ENCODE results near the gene RAF1. TPM values are rescaled to one million over a fixed set of nuclear protein-coding genes. Genes with fewer than 3 reads are reported as not detected.

RAF1 gene
- total and polyA plus RNA-seq, 2 of the 13 experiments (the other 11 are each of a cell fraction or from before 2014, with no cell fraction given): 72.2 to 91.4 TPM

GRCh38 chr3:12593473-12593872, 70.4 kb downstream of the RAF1 start:
- FAIRE-seq (no peak), ATAC-seq (no peak)

GRCh38 chr3:12591997-12592715, 71.8 kb downstream of the RAF1 start:
- BruUV-seq (replicated peaks): no TSS peak
- in situ Hi-C loops (cut with HindIII; ENCODE audit: extremely low pct_ligation_motif_present, low pct_unique_long_range_greater_than_20kb) (no loop called here), intact Hi-C loops (cut with micrococcal nuclease; ENCODE audit: unreplicated experiment) (no loop called here)
- 100% methylated on average over 4 of the region's 4 CpGs for WGBS (ENCODE audit: low lambda C conversion rate)
- no peaks in the 10 kb centered on the region for H3K4me1 ChIP-seq (ENCODE audit: insufficient read depth, low read length)
- H3K9me3 ChIP-seq (ENCODE audit: low read length): no peaks in the 10 kb centered on the region
- DNase-seq (ENCODE audit: low spot score) (no peak), ATAC-seq (no peak), FAIRE-seq (no peak)
- TF ChIP-seq ZNF770 (CRISPR knock-in tag; IDR thresholded peaks at IDR 0.05) (peak; percentile 44; the same call in 1 of the 2 replicates), MIXL1 (CRISPR knock-in tag; IDR thresholded peaks at IDR 0.05) (no peak)
- H3K79me2 ChIP-seq (ENCODE audit: insufficient read depth, low read length): no peaks in the 10 kb centered on the region
- no peaks in the 10 kb centered on the region for H4K20me1 ChIP-seq (ENCODE audit: insufficient read depth, low read length)
- ChIA-PET CTCF (ENCODE audit: low intra/inter-chr PET ratio, low total read pairs) (no interaction called here), POLR2A (no interaction called here)
- H3K9ac ChIP-seq (ENCODE audit: insufficient read depth, low read depth, low read length): no peak overlapping the region
- peaks cover 30 to 76% of the 10 kb centered on the region in 2 experiments for H3K36me3 ChIP-seq (replicated peaks in 1 of 2; ENCODE audit: control insufficient read depth in 1 of 2, insufficient read depth in 2 of 2, low read length in 2 of 2)
- no peak overlapping the region for H3K27ac ChIP-seq (ENCODE audit: extremely low read length, insufficient read depth, low read length)
- no peak overlapping the region for H3K4me2 ChIP-seq (ENCODE audit: low read depth, low read length)
- no peak overlapping the region for H3K4me3 ChIP-seq (replicated peaks in 1 of 3; ENCODE audit: insufficient read depth in 1 of 3, low read depth in 2 of 3, low read length in 3 of 3)
- no peak overlapping the region for H2AFZ ChIP-seq (ENCODE audit: low read length)
- H3K27me3 ChIP-seq (ENCODE audit: control insufficient read depth in 1 of 2, insufficient read depth in 2 of 2, low read length in 2 of 2): no peaks in the 10 kb centered on the region

More at GRCh38 chr3:12593473-12593872, 70.4 kb downstream of the RAF1 start:
- Histone ChIP-seq H3K4me2 (ENCODE audit: low read depth, low read length) (no peak overlapping the region), H3K9me3 (ENCODE audit: low read length) (no peaks in the 10 kb centered on the region), H3K36me3 (replicated peaks in 1 of 2; ENCODE audit: control insufficient read depth in 1 of 2, insufficient read depth in 2 of 2, low read length in 2 of 2) (peaks cover 30 to 76% of the 10 kb centered on the region in 2 experiments), H3K9ac (ENCODE audit: insufficient read depth, low read depth, low read length) (no peak overlapping the region), H3K27me3 (ENCODE audit: control insufficient read depth in 1 of 2, insufficient read depth in 2 of 2, low read length in 2 of 2) (no peaks in the 10 kb centered on the region), H3K4me1 (ENCODE audit: insufficient read depth, low read length) (no peaks in the 10 kb centered on the region), H3K79me2 (ENCODE audit: insufficient read depth, low read length) (no peaks in the 10 kb centered on the region), H2AFZ (ENCODE audit: low read length) (no peak overlapping the region), H3K27ac (ENCODE audit: extremely low read length, insufficient read depth, low read length) (no peak overlapping the region), H4K20me1 (ENCODE audit: insufficient read depth, low read length) (no peaks in the 10 kb centered on the region), H3K4me3 (replicated peaks in 1 of 3; ENCODE audit: insufficient read depth in 1 of 3, low read depth in 2 of 3, low read length in 3 of 3) (no peak overlapping the region)
- WGBS (ENCODE audit: low lambda C conversion rate): 100% methylated on average over 3 of the region's 3 CpGs
- intact Hi-C loops (cut with micrococcal nuclease; ENCODE audit: unreplicated experiment): no loop called here
- POLR2A ChIA-PET: no interaction called here
- no peak for DNase-seq (ENCODE audit: low spot score)
- in situ Hi-C loops (cut with HindIII; ENCODE audit: extremely low pct_ligation_motif_present, low pct_unique_long_range_greater_than_20kb): no loop called here
- BruUV-seq (replicated peaks): no TSS peak
- CTCF ChIA-PET (ENCODE audit: low intra/inter-chr PET ratio, low total read pairs): no interaction called here
- no peak for TF ChIP-seq HNF1B (CRISPR knock-in tag; IDR thresholded peaks at IDR 0.05)
- no peak for TF ChIP-seq KAT8 (CRISPR knock-in tag; IDR thresholded peaks at IDR 0.05)
- peak; percentile 22 for TF ChIP-seq RBM22 (optimal IDR thresholded peaks at IDR 0.05; ENCODE audit: low read length)
